Measurements from ENCODE around the gene MIGA2. TPM values are rescaled to one million over a fixed set of nuclear protein-coding genes. Genes with fewer than 3 reads are reported as not detected.

The MIGA2 gene
- total RNA-seq, 2 experiments from 2014 or later: 27.7 to 37.7 TPM

GRCh38 chr9:129107651-129108050 is 71.2 kb downstream of the MIGA2 start:
- H3K4me1 ChIP-seq (ENCODE audit: insufficient read depth, low read length, poor library complexity, severe bottlenecking): peaks cover 12% of the 10 kb centered on the region
- no peak overlapping the region for H3K4me2 ChIP-seq (ENCODE audit: low read length)
- TF ChIP-seq EZH2phosphoT487 (IDR thresholded peaks at IDR 0.05; ENCODE audit: borderline replicate concordance, low read depth, low read length): no peak
- no peak overlapping the region for H2AFZ ChIP-seq (ENCODE audit: low read length)
- no peaks in the 10 kb centered on the region for H3K9me2 ChIP-seq (ENCODE audit: insufficient read depth, low read length)
- no peaks in the 10 kb centered on the region for H3K9me3 ChIP-seq (ENCODE audit: low read length)
- no peak for DNase-seq (ENCODE audit: low spot score)
- H3K27ac ChIP-seq (ENCODE audit: low read depth, low read length, poor library complexity, severe bottlenecking): no peak overlapping the region
- CTCF ChIA-PET (ENCODE audit: unreplicated experiment): no interaction called here
- BruUV-seq (replicated peaks): no TSS peak
- peaks cover 11% of the 10 kb centered on the region for H3K79me2 ChIP-seq (ENCODE audit: insufficient read depth, low read depth, low read length)
- POLR2A ChIA-PET: interaction anchor here (0.5 to 0.6 kb wide), 2 partner anchors 65 to 70 kb away, joined by 3 to 5 read pairs; partner anchors contain the start of gene IER5L
- no peak overlapping the region for H3K4me3 ChIP-seq (ENCODE audit: low read depth, low read length, poor library complexity, severe bottlenecking)
- no peaks in the 10 kb centered on the region for H3K36me3 ChIP-seq (ENCODE audit: insufficient read depth, low read length)
- intact Hi-C loops (cut with micrococcal nuclease; ENCODE audit: unreplicated experiment): no loop called here
- no peaks in the 10 kb centered on the region for H4K20me1 ChIP-seq (ENCODE audit: insufficient read depth, low read length)

GRCh38 chr9:129108083-129108804 is 71.8 kb downstream of the MIGA2 start:
- Histone ChIP-seq H3K27ac (ENCODE audit: low read depth, low read length, poor library complexity, severe bottlenecking) (no peak overlapping the region), H3K4me1 (ENCODE audit: insufficient read depth, low read length, poor library complexity, severe bottlenecking) (peaks cover 17% of the 10 kb centered on the region), H2AFZ (ENCODE audit: low read length) (no peak overlapping the region), H4K20me1 (ENCODE audit: insufficient read depth, low read length) (no peaks in the 10 kb centered on the region), H3K4me2 (ENCODE audit: low read length) (no peak overlapping the region), H3K9me3 (ENCODE audit: low read length) (no peaks in the 10 kb centered on the region), H3K9me2 (ENCODE audit: insufficient read depth, low read length) (no peaks in the 10 kb centered on the region), H3K79me2 (ENCODE audit: insufficient read depth, low read depth, low read length) (peaks cover 15% of the 10 kb centered on the region), H3K4me3 (ENCODE audit: low read depth, low read length, poor library complexity, severe bottlenecking) (no peak overlapping the region), H3K36me3 (ENCODE audit: insufficient read depth, low read length) (no peaks in the 10 kb centered on the region)
- POLR2A ChIA-PET: interaction anchor here (0.6 kb wide), 2 partner anchors 70 to 364 kb away, joined by 5 read pairs; partner anchors contain the start of gene IER5L
- intact Hi-C loops (cut with micrococcal nuclease; ENCODE audit: unreplicated experiment): no loop called here
- no peak for TF ChIP-seq EZH2phosphoT487 (IDR thresholded peaks at IDR 0.05; ENCODE audit: borderline replicate concordance, low read depth, low read length)
- TF ChIP-seq, protein P1, sequence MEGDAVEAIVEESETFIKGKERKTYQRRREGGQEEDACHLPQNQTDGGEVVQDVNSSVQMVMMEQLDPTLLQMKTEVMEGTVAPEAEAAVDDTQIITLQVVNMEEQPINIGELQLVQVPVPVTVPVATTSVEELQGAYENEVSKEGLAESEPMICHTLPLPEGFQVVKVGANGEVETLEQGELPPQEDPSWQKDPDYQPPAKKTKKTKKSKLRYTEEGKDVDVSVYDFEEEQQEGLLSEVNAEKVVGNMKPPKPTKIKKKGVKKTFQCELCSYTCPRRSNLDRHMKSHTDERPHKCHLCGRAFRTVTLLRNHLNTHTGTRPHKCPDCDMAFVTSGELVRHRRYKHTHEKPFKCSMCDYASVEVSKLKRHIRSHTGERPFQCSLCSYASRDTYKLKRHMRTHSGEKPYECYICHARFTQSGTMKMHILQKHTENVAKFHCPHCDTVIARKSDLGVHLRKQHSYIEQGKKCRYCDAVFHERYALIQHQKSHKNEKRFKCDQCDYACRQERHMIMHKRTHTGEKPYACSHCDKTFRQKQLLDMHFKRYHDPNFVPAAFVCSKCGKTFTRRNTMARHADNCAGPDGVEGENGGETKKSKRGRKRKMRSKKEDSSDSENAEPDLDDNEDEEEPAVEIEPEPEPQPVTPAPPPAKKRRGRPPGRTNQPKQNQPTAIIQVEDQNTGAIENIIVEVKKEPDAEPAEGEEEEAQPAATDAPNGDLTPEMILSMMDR (conservative IDR thresholded peaks at IDR 0.05; ENCODE audit: low read length): no peak
- DNase-seq (ENCODE audit: low spot score): no peak
- BruUV-seq (replicated peaks): no TSS peak
- CTCF ChIA-PET (ENCODE audit: unreplicated experiment): no interaction called here

DNA sequence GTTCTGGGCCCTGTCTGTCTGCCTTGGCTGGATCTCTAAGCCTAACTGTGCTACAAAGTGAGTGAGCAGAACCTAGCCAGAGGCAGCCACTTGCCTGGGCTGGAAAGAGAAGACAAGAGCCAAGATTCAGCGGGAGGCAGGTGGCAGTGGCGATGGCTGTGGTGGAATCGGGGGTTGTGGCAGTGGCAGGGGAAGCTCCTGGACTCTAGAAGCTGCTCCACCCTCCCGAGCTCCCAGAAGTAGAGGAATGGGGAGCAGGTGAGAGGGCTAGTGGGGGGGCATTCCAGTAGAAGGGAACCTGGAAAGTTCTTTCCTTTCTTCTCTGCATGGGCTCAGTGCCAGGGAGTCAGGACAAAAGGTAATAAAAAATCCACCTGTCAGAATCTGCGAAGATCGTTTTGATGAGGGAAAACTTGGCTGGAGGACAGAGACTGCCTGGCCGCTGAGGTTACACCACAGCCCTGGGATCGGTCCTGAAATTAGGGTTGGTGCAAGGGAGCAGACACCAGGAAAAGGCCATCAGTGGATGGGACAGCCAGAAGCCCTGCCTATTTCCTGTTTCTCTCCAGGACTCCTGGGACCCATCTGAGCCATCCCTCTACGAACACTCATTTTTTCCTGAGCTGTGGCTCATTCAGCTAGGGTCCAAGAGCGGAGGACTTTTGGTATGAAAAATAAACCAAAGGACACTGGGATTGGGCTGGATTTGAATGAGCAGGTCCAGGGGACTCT is 72.5 kb downstream of the MIGA2 start:
- Histone ChIP-seq H3K9me3 (ENCODE audit: low read length) (no peaks in the 10 kb centered on the region), H3K4me2 (ENCODE audit: low read length) (no peak overlapping the region), H3K36me3 (ENCODE audit: insufficient read depth, low read length) (no peaks in the 10 kb centered on the region), H3K79me2 (ENCODE audit: insufficient read depth, low read depth, low read length) (peaks cover 21% of the 10 kb centered on the region), H2AFZ (ENCODE audit: low read length) (no peak overlapping the region), H3K4me3 (ENCODE audit: low read depth, low read length, poor library complexity, severe bottlenecking) (no peak overlapping the region), H3K4me1 (ENCODE audit: insufficient read depth, low read length, poor library complexity, severe bottlenecking) (peaks cover 23% of the 10 kb centered on the region), H4K20me1 (ENCODE audit: insufficient read depth, low read length) (no peaks in the 10 kb centered on the region), H3K27ac (ENCODE audit: low read depth, low read length, poor library complexity, severe bottlenecking) (no peak overlapping the region), H3K9me2 (ENCODE audit: insufficient read depth, low read length) (no peaks in the 10 kb centered on the region)
- no TSS peak for BruUV-seq (replicated peaks)
- TF ChIP-seq EZH2phosphoT487 (IDR thresholded peaks at IDR 0.05; ENCODE audit: borderline replicate concordance, low read depth, low read length): no peak
- TF ChIP-seq, protein P1 (conservative IDR thresholded peaks at IDR 0.05; ENCODE audit: low read length): no peak
- intact Hi-C loops (cut with micrococcal nuclease; ENCODE audit: unreplicated experiment): no loop called here
- CTCF ChIA-PET (ENCODE audit: unreplicated experiment): no interaction called here
- no peak for DNase-seq (ENCODE audit: low spot score)
- POLR2A ChIA-PET: interaction anchor here (0.6 kb wide), 1 partner anchor 365 kb away, joined by 5 read pairs; no protein-coding TSS in a partner anchor

Data from OCI-LY7 (cell line).